ENCODE measurements around the gene SHC2.

GRCh38 chr19:455851-456546 is 4.8 kb downstream of the SHC2 start:
- TF ChIP-seq CTCF (IDR thresholded peaks at IDR 0.05): no peak
- no peak for TF ChIP-seq POLR2A (IDR thresholded peaks at IDR 0.05)
